T-helper 2 cell (primary cell): ENCODE results near the gene MARS1.

Experiments used
- DNase-seq, 5 experiments: peaks; one replicate each; pipeline versions ENCODE4 v3.0.0 to v3.0.0-alpha.2; 2012 to 2022

Gene MARS1

GRCh38 chr12:57531836-57532235 is 44.0 kb downstream of the MARS1 start:
- no peak for DNase-seq

DNA sequence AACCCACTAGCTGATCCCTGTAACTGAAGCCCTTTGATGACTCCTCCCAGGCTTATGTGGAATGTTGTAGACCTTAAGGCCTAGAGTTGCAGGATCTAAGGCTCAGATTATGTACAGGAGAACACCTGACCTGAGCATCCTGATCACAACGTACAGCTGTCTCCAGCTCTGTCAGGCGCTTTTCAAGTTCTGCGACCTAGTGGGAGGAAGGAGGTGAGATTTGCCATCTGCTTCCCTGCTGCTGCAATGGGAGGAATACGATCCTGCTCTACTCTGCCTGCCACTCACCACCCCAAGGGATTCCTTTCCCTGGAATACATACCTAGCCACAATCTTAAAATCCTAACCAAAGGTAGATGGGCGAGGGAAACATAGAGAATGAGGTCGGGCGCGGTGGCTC is 45.2 kb downstream of the MARS1 start:
- DNase-seq: no peak

DNA sequence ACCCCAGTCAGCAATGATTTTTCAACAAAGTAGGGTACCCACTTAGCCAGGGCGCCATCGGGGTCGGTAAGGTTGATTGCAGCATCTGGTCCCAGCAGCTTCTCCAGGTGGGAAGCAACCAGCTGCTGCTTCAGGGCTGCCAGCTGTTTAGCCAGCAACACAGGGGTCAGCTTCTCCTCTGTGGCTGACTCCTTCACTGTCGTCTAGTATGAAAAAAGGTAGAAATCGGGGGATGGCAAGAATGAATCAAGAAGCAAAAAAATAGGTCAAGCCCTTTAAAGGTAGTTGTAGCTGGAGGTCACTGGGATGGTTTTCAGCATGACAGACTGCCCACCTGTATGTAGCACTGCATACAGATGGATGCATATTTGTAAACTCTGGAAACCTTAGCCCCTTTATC is 46.4 kb downstream of the MARS1 start:
- DNase-seq: no peak

DNA sequence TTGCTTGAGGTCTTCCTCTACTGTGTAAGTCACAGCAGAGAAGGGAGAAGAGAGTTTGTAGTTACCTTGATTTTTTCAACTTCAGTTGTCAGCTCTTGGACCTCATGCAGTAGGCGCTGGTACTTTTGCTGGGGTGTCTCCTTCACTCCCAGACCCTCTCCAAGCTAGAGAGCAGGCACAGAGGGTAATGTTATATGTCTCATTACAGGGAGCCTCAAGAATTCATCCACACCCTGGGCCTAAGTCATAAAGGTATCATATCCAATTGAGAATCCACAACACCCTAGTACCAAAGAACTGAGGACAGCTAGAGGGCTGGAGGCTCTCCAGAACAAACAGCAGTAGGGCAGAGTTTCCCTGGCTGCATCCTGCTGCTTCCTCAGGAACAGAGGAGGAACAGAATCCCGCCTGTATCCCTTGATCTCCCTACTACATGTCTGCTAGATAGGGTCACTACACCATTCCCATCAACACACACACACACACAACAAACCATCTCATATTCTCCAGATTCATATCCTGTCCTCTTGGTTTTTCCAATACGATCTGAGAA is 47.2 kb downstream of the MARS1 start:
- DNase-seq: no peak

DNA sequence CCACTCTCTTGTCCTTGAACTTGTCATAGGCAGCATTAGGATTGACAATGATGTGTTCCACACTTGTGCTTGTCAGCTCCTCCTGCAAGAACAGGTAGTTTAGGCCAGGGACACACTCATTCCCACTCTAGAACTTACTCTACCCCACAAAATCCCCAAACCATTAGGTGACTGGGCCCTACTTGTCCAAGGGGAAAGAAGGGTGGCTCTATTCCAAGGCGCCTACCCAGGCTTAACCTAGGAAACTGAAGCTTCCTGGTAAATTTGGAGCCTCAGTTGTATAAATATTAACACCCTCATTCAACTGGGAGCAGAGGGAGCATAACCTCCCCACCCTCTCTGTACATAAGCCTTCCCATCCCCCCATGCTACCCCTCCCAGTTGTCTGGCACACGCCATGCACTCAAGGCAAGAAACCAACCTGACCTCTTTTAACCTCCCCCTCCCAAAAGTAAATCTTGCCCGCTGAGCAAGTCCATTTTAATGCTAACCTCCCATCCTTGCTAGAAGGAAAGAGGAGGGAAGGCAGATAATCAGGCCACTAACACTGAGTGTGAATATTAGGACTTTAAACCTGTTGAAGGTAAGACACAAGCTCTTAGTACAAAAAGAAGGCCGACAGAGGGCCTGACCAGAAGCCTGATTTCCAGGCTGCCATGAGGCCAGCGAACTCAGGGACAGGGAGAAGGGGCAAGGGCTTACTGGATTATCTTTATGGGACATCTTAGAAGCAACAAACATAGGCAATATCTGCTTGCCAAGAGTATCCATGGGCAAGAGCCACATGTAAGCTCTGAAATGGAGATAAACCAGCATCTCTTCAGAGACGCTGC is 48.1 kb downstream of the MARS1 start:
- DNase-seq: no peak

DNA sequence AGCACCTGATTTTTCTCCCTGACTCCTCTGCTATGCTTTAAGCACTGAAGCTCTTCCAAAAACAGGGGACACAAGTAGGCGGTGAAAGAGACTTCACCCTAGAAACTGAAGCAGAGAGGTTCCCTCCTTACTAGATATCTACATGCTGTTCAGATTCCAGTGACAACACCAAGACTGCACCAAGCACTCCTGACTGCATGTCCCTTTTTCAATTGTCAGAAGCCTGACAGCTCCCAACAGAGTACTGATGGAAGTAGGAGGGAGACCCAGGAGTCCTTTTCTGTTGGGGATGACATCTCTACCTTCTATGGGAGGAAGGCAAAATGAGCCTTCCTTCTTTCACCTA is 48.7 kb downstream of the MARS1 start:
- DNase-seq: no peak

GRCh38 chr12:57539134-57539768 is 51.4 kb downstream of the MARS1 start:
- DNase-seq: no peak

DNA sequence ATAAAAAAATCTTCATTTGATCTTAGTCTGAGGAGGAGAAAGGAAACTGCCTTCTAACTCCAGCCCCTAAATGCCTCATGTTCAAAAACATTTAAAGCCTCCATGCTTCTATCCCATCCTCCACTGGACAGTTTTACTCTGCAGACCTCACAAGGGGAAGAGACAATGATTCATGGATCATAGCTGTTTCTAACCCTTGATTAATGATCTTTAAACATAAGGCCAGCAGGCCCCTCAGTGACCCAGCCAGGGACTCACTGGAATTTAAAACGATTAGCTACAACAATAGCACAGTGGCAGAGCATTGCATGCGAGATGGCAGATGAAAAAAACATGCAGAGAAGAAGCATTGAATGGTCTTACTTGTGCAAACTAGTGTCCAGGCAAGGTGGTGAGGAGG is 53.1 kb downstream of the MARS1 start:
- DNase-seq: no peak

DNA sequence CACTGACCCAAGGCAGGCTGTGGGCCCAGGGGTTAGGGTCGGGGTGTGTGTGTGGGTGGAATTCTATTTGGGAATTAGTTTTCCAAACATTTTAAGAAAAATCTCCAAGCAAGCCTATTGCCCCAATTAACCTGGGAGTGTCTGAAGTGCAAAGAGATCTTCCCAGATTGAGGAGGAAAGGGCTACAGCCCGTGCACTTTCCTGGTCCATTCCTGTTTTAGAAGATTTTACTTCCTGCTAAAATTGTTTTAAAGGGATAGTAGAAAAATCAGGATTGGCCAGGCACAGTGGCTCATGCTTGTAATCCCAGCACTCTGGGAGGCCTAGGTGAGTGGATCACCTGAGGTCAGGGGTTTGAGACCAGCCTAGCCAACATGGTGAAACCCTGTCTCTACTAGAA is 53.8 kb downstream of the MARS1 start:
- no peak for DNase-seq

DNA sequence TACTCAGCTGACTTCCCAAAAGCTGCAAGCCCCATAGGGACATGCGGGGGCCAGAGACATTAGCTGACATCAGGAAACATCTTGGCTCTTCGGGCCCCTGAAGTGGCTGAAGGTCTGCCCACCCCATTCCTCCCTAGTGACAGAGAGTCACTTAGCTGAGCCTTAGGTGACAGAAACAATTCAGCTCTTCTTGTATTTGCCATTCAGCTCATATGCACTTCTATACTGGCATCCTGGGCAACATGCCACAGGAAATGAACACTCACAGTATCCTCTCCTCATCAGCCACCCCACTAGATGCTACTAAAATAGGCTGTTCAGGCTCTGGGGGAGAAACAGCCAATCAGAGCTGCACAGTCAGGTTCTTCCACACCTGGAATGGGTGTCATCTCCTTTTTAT is 55.7 kb downstream of the MARS1 start:
- DNase-seq: peak in 1 of 5 experiments; percentile 43

- DNase-seq: no peak
These were observed 58.1 kb downstream of the MARS1 start for GRCh38 chr12:57545809-57546437.

DNA sequence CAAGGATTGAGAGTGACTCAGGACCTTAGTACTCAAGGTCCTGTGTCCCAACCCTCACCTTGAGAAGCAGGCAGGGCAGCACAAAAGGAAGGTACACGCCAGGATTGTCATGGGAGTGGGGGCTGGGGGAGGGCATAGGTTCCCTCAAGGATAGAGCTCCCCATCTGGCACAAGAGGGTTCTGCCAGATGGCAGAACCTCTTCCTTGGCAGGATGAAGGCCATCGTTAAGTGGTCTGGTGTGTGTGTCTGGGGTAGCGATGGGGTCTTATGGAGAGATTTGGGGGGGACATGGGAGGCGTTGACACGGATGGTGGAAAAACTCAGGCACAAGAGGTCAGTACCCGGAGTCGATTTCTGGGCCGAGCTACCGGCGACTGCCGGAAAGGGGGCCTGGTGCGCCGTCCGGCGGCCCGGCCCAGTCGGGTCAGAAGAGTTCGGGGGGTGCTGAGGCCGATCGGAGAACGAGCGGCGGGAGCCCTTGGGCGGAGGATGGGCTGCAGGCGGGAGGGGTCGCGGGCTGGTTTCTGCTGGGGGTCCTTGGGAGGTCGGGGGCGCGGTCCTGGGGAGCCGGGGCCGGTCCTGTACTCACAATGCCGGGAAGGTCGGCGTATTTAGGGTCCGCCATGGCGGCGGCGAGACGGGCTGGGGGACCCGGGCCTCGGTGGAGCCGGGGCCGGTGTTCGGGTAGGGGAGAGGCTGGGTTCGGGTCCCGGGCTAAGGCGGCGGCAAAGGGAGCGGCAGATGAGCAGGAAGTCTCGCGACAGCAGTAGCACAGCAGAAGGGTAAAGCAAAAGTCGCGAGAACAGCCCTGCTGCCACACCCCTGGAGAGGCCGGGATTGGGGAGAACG is 58.8 kb downstream of the MARS1 start, which contains the start of gene DCTN2:
DCTN2 (minus strand) TSS at position 755 of the 850 bp plus-strand sequence; CDS start at position 626, 129 bp downstream.
- DNase-seq: peak; percentile 68 to 99 (median 90)

GRCh38 chr12:57547288-57548012 is 59.6 kb downstream of the MARS1 start:
- no peak for DNase-seq

DNA sequence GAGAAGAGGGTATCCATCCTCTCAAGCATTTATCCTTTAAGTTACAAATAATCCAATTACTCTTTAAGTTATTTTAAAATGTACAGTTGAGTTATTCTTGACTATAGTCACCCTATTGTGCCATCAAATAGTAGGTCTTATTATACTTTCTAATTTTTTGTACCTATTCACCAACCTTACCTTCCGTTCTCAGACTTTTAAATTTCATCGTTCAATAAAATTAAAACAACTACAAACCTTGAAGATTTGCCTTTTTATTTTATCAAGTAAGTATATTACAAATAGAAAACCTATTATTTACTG is 60.1 kb downstream of the MARS1 start:
- no peak for DNase-seq

DNA sequence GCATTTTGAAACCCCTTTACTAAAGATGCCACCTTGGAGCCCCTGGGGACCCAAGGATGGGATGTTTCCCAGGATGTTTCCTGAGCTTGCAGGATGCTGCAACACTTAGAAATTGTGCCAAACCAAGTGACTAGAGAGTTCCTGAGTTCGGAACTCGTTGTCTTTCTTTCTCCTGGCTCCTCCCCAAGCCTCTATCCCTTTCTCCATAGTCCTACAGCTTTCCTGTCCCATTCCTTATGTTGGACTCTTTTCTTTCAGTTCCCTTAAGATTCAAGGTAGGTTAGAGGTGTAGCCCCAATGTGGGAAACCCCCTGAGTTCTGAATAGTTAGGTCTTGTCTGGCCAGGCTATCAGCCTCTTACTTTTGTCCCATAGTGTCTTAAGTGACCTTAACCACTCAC is 60.6 kb downstream of the MARS1 start:
- DNase-seq: no peak

- no peak for DNase-seq
These were observed 61.5 kb downstream of the MARS1 start for GRCh38 chr12:57549203-57549908.

DNA sequence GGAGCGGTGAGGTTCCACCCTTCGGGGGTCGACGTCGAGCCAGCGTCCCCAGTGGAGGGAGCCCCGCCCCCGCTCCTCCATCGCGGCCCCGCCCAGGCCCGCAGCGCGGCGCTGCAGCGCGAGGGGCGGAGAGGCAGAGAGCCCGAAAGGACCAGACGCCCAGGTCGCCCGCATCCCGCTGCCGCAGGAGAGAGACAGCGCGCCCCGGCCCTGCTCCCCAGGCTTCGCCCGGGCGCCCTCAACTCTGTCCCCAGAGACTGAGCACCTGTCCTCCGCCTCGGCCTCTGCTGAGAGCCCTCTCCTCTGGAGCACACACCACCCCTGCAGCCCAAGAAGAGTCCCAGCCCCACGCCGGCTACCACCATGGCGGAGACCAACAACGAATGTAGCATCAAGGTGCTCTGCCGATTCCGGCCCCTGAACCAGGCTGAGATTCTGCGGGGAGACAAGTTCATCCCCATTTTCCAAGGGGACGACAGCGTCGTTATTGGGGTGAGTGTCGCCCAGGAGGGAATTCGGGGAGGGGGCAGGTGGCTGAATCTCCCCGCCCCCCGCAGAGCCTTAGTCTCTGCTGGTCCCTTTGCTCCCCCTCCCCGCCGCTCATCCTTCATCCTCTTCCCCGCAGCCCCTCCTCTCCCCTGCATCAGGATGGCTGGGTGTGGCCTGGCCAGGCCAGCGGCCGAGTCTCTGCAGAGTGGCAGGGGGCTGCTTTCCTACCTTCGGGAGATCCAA is 62.2 kb downstream of the MARS1 start, which contains the start of gene KIF5A:
KIF5A (plus strand) TSS at position 136 of the 732 bp plus-strand sequence; CDS start at position 364, 228 bp downstream.
- peak; percentile 28 to 68 (median 39) for DNase-seq

DNA sequence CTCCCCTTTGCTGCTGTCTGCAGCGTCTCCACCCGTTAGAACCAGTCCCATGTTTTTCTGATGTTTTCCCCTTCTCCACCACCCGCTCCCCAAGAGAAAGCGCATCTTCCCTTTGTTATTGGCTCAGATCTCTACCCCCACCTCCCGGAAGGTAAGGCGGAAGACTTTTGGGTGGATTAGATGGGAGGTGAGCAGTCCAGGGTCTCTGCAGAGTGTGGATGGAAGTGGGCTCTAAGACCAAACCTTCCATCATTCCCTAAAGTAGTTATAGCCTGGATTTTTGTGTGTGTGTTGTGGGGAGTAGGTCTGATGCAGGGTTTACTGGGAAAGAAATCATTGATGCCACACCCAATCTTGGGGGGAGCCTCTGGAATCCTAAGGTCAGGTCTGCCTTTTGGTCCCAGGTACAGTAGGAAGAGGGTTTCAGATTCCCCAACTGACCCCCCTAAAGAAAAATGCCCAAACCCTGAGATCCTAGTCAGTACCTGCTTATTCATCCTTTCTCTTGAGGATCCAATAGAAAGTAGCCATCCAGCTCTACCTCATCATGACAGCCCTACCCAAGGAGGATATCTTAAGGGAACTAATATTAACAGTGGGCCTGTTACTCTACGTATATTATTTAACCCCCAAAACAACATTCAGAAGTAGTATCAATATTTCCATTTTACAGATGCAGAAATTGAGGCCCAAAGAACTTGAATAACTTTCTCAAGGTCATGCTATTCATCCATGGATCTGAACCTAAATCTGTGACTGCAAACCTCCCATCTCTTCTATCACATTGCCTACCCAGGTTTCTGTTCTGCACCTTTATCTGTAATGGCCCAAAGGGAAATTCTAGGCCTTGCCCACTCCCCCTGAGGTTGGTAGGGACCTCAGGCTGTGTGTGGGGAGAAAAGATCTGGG is 63.0 kb downstream of the MARS1 start:
- DNase-seq: no peak

DNA sequence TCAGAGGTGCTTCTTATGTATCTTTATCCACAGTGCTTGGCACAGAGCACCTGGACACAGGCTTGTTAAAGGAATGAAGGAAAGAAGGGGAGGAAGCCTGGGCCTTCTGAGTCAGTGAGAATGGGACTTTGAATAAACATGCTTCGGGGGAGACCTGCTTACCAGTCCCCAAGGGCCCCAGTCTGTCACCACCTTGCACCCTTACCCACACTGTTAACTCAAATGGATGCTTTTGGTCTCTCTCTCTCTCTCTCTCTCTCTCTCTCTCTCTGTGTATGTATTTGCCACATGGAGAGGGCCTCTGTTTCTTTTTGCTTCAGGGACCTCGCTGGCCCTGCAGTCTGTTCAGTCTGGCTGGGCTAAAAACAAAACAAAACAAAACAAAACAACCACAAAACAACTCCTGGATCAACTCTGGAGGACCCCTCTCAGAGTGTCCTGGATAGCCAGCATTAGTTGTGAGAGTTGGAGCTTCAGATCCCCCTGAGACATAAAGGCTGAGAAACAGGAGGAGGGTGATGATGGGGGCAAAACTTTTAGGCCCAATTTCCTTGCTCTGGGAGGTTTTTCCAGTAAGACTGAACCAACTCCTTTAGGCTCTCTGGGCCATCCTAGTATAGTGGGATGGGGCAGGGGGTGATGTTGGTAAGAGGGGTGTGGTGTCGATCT is 63.9 kb downstream of the MARS1 start:
- DNase-seq: no peak
